Peyer's patch (tissue), 4 donors: ENCODE measurements around the gene FZD8. TPM values are rescaled to one million over a fixed set of nuclear protein-coding genes. Genes with fewer than 3 reads are reported as not detected.
"Not testable (repeated sequence)": the region's sequence is repeated elsewhere in the genome, so short reads cannot be mapped to it uniquely, and the experiment has no call there.

Source experiments
- DNase-seq, 3 donors: peaks; one replicate each; pipeline ENCODE4 v3.0.0-alpha.2; 2017 to 2019
- H3K27ac ChIP-seq, 4 donors: fragments of 200-600 bp; sonication (generic); one replicate each; pipeline ENCODE4 v1.5.1; 2016 to 2019
- H3K27me3 ChIP-seq, 2 donors: fragments of 200-600 bp; sonication (generic); one replicate each; pipeline ENCODE4 v1.5.1; 2019
- H3K36me3 ChIP-seq, 3 donors: fragments of 200-600 bp; sonication (generic); one replicate each; pipeline ENCODE4 v1.5.1; 2016 to 2019
- H3K4me1 ChIP-seq, 4 donors: fragments of 200-600 bp; sonication (generic); one replicate each; pipeline ENCODE4 v1.5.1; 2016 to 2019
- H3K4me3 ChIP-seq, 4 donors: fragments of 200-600 bp; sonication (generic); 1 replicate in 3 of 4; 2 replicates in 1 of 4; pipeline ENCODE4 v1.5.1; 2016 to 2019; ENCODE audit warnings: mild to moderate bottlenecking in 1 of 4
- H3K9me3 ChIP-seq, 4 donors: fragments of 200-600 bp; sonication (generic); one replicate each; pipeline ENCODE4 v1.5.1; 2016 to 2019; ENCODE audit warnings: mild to moderate bottlenecking in 1 of 4
- POLR2A ChIP-seq, 2 donors: fragments of 450-650 bp; IDR thresholded peaks; one replicate each; pipeline ENCODE4 v1.5.1; 2017; ENCODE audit warnings: antibody characterized with exemption in 2 of 2, mild to moderate bottlenecking in 2 of 2, moderate library complexity in 2 of 2
- total RNA-seq, 4 donors: library from RNA; depleted of rRNA; stranded (reverse); fragments of >200 nt; gene quantifications; one replicate each; pipeline ENCODE4 v1.1.0, GENCODE V29; 2016
- TF ChIP-seq, protein P1 (sequence below), 6 experiments: fragments of 450-650 bp in 4 of 6; fragments of 200-600 bp in 2 of 6; sonication (generic) in 1 of 6; IDR thresholded peaks; one replicate each; pipeline ENCODE4 v1.5.1; 2017 to 2019; ENCODE audit warnings: antibody characterized with exemption in 6 of 6, mild to moderate bottlenecking in 3 of 6, moderate library complexity in 1 of 6

FZD8 gene
- 1 to 10 TPM in 2 of 4 donors, under 1 TPM in 2; 0.70 to 2.2 (median 1.2) TPM for total RNA-seq

- peak; percentile 79 to 92 (median 91) for DNase-seq
- Histone ChIP-seq H3K4me3 (peak within 1 kb of the TSS; percentile 56 to 89 (median 68)), H3K9me3 (no peaks in the 10 kb centered on the region), H3K36me3 (no peaks in the 10 kb centered on the region), H3K27me3 (peaks cover 0 to 6% of the 10 kb centered on the region in 2 donors), H3K4me1 (peaks cover 0 to 31% (median 12%) of the 10 kb centered on the region in 4 donors), H3K27ac (peak within 1 kb of the TSS; percentile 63 to 87 (median 74))
- TF ChIP-seq, protein P1, sequence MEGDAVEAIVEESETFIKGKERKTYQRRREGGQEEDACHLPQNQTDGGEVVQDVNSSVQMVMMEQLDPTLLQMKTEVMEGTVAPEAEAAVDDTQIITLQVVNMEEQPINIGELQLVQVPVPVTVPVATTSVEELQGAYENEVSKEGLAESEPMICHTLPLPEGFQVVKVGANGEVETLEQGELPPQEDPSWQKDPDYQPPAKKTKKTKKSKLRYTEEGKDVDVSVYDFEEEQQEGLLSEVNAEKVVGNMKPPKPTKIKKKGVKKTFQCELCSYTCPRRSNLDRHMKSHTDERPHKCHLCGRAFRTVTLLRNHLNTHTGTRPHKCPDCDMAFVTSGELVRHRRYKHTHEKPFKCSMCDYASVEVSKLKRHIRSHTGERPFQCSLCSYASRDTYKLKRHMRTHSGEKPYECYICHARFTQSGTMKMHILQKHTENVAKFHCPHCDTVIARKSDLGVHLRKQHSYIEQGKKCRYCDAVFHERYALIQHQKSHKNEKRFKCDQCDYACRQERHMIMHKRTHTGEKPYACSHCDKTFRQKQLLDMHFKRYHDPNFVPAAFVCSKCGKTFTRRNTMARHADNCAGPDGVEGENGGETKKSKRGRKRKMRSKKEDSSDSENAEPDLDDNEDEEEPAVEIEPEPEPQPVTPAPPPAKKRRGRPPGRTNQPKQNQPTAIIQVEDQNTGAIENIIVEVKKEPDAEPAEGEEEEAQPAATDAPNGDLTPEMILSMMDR (IDR thresholded peaks at IDR 0.05) = peak in 1 of 6 experiments; percentile 0
- peak; percentile 54 to 67 for TF ChIP-seq POLR2A (IDR thresholded peaks at IDR 0.05)
Measured at GRCh38 chr10:35642035-35642792, at the start of gene FZD8. TSS of gene FZD8 (minus strand) at chr10:35642296. CDS start at chr10:35641429, 867 bp downstream.

DNA sequence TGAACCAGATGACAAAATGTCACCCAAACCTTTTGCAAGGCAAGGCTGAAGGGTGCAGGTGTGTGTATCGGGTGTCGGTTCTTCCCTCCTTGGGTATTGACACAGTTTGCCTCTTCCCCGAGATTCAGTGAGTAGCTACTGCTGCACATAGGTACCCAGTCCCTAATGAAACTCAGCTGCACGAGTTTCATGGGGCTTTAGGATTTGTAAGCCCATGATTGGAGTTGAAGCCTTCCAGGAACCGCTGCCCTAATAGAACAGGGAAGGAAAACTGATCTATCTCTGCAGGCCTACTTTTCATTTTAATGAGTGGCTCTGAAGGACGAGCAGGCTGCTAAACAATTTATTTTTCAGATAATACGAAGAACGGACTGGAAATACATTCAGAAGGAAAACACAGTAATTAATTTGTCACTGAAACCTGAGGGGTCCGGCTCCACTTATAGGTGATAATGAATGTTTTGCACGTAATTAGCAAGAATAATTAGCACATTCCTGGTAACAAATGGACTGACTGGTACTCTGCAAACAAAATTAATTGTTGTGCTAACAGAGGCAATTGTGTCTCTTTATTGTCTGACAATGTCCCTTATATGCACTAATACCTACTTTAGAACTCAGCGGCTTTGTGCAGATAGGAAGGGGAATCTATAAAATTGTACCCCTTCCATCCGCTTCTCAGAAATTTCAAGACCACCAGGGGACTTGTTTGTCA, 49.6 kb upstream of the FZD8 start:
- no peak for TF ChIP-seq POLR2A (IDR thresholded peaks at IDR 0.05)
- TF ChIP-seq, protein P1 (IDR thresholded peaks at IDR 0.05) = no peak
- H3K4me1 ChIP-seq = no peaks in the 10 kb centered on the region
- no peak overlapping the region for H3K4me3 ChIP-seq
- no peaks in the 10 kb centered on the region for H3K36me3 ChIP-seq
- DNase-seq = no peak
- no peak overlapping the region for H3K27ac ChIP-seq
- no peaks in the 10 kb centered on the region for H3K9me3 ChIP-seq
- H3K27me3 ChIP-seq = no peaks in the 10 kb centered on the region

DNA sequence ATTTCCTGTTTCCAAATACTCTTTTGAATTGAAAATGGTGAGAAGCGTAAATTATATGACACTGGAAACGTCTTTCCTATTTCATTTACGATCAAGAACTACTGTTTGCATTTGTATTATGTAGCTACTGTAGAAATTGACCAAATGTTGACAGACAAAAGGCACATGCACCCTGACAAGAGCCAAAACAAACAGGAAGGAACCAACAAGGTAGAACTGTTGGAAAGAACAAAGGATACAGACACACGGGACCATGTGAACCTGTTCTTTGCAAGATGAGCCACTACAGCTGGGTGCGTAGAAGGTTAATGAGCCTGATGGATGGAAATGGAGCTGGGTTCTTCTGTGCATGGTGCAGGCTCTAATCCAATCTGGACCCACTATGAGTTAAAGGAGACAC, 48.4 kb upstream of the FZD8 start:
- Histone ChIP-seq H3K4me3 (no peak overlapping the region), H3K4me1 (no peaks in the 10 kb centered on the region), H3K9me3 (no peaks in the 10 kb centered on the region), H3K27ac (no peak overlapping the region), H3K36me3 (no peaks in the 10 kb centered on the region), H3K27me3 (no peaks in the 10 kb centered on the region)
- DNase-seq = no peak
- TF ChIP-seq, protein P1 (IDR thresholded peaks at IDR 0.05) = no peak
- TF ChIP-seq POLR2A (IDR thresholded peaks at IDR 0.05) = no peak

- not testable (repeated sequence) for H3K36me3 ChIP-seq, H3K9me3 ChIP-seq, H3K4me1 ChIP-seq, H3K27ac ChIP-seq, H3K27me3 ChIP-seq, DNase-seq
- peak overlapping the region in 1 of 4 donors; percentile 40 for H3K4me3 ChIP-seq
- TF ChIP-seq, protein P1 (IDR thresholded peaks at IDR 0.05) = peak in 1 of 6 experiments; percentile 7
Measured at GRCh38 chr10:35685858-35686257, 43.8 kb upstream of the FZD8 start.

DNA sequence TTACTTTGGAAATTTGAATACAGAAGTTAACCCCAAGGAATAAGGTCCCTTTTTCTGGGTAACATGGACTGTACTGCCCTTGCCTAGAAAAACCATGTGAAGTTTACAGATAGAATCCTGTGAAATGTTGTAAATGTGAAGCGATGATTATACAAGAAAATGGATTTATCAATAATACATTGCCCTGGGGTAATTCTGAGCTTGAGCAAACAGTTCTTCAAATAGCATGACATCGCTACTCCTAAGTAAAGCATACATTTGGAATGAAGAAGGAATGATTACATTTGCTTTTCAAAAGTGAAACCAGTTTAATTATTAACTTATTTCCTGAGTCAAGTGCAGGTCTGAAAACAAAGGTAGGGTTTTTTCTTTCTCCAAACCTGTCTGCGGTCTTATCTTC, 43.3 kb upstream of the FZD8 start:
- H3K4me3 ChIP-seq = peak overlapping the region in 1 of 4 donors; percentile 40
- no peaks in the 10 kb centered on the region for H3K27me3 ChIP-seq
- H3K4me1 ChIP-seq = no peaks in the 10 kb centered on the region
- no peak for DNase-seq
- no peaks in the 10 kb centered on the region for H3K9me3 ChIP-seq
- no peaks in the 10 kb centered on the region for H3K36me3 ChIP-seq
- no peak overlapping the region for H3K27ac ChIP-seq
- TF ChIP-seq POLR2A (IDR thresholded peaks at IDR 0.05) = no peak

GRCh38 chr10:35684586-35684985, 42.5 kb upstream of the FZD8 start:
- H3K4me3 ChIP-seq = no peak overlapping the region
- no peak overlapping the region for H3K27ac ChIP-seq
- no peaks in the 10 kb centered on the region for H3K9me3 ChIP-seq
- no peaks in the 10 kb centered on the region for H3K27me3 ChIP-seq
- no peak for DNase-seq
- H3K4me1 ChIP-seq = no peaks in the 10 kb centered on the region
- TF ChIP-seq POLR2A (IDR thresholded peaks at IDR 0.05) = no peak
- TF ChIP-seq, protein P1 (IDR thresholded peaks at IDR 0.05) = no peak
- H3K36me3 ChIP-seq = no peaks in the 10 kb centered on the region
